HTR-8/SVneo (cell line): ENCODE data around the gene TRIM16.
"Not testable (repeated sequence)": the region's sequence is repeated elsewhere in the genome, so short reads cannot be mapped to it uniquely, and the experiment has no call there.

Experiments
- DNase-seq: peaks from one replicate; pipeline ENCODE4 v3.0.0; 2011; ENCODE audit warnings: low spot score, mixed read lengths; ENCODE audit not compliant: insufficient read length
- FAIRE-seq: peaks from 2 replicates; lab custom pipeline; 2011; peaks lifted over from hg19 to GRCh38; lab: Jason Lieb, UNC

Gene TRIM16

GRCh38 chr17:15659663-15660062 is 24.4 kb downstream of the TRIM16 start:
- no peak for DNase-seq
- no peak for FAIRE-seq

GRCh38 chr17:15659236-15659635 is 24.9 kb downstream of the TRIM16 start:
- DNase-seq (no peak), FAIRE-seq (no peak)

DNA sequence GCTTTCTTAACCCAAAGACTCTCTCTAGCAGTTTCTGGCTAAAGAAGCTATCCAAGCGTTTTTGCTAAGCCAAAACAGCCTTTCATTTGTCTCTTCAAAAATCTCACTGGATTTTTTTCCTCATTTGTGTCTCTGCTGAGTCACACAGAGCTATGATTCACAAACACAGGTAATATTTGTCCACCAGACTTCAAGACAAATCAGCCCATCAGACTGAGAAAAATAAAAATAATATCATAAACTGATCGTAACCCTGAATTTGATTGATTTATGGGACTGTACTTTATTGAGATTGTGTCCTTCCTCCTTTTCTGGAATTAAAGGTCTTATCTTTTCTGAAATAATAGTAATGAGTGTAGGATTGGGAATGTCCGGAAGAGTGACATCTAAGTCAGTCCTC is 25.8 kb downstream of the TRIM16 start:
- FAIRE-seq (no peak), DNase-seq (no peak)

- DNase-seq (no peak), FAIRE-seq (no peak)
Measured at GRCh38 chr17:15657868-15658267, 26.2 kb downstream of the TRIM16 start.

DNA sequence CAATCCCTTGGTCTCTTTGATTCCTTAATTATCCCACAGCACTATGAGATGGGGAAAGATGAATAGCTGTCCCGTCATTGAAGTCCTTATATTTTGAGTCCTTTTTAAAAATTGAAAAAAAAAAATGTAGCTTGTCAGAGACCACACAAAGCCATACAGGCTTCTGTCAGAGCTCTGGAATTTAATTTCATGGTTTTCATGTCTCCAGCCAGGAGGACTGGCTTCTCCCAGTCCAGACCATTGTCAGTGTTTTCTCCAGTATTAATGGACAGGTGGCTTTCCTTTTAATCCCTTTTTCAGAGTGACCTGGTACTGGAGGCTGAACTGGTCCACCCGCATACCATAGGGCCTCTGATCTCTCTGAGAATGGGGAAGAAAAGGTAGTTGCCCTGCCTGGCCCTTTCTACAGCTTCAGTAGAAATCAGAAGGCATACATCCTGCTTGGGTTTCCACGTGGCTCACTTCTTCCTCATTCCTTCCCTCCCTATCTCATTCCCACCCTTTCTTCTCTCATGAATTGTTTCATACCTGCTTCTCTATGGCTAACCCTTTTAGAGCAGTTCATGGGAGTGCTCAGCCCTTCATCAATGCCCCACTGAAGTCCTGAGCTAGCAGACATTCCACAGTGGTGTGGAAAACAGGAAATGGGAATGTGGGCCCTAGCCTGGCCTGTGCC is 29.1 kb downstream of the TRIM16 start:
- FAIRE-seq, result no peak
- no peak for DNase-seq

DNA sequence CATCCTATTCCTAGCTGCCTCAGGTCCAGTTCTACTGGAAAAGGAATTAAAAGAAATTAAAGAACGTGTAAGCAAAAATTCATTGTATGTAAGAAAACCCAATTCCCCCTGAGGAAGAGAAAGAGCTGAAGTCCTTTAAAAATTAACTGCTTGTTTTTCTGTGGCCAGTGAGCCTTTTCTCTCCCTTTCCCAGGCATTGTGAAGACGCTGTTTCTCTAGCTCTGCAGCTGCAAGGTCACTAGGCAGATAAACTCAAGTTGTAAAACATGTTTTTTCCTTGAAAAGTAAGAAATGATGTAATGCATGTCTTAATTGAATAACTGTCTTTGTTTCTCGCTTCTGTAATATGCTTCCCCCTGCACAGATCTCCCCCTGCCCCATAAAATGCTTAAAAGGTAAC is 29.7 kb downstream of the TRIM16 start:
- not testable (repeated sequence) for DNase-seq, FAIRE-seq

GRCh38 chr17:15652960-15653359 is 31.2 kb downstream of the TRIM16 start:
- FAIRE-seq, result no peak
- DNase-seq, result no peak

- DNase-seq, result peak; percentile 99
- peak; percentile 98 for FAIRE-seq
Measured at GRCh38 chr17:15651583-15652110, 32.5 kb downstream of the TRIM16 start.

- DNase-seq, result no peak
- FAIRE-seq, result no peak
Measured at GRCh38 chr17:15650741-15651582, 33.1 kb downstream of the TRIM16 start.

DNA sequence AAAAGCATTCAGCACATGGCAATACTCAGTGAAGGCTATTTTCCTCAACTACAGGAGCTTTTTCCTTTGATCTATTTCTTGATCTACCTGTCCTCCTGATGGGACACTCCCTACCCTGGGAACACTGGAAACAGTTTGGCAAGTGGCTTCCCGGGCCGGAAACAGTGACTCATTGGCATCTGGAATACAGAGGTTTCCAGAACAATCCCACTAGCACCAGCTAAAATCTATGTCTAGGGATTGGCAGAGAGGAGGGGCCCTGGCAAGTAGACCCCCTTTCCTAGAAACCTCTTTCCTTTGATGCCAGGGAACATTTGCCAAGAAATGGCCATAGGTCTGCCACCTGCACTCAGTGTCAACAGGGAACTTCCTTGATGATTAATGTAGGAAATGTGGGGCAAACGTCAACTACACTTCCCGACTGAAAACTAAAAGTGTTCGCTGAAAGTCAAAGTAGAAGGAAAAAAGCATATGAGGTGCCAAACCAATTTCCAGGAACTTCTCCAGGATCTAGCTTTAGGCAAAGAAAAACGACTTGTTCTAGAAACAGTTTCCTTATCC is 34.2 kb downstream of the TRIM16 start:
- FAIRE-seq, result no peak

DNA sequence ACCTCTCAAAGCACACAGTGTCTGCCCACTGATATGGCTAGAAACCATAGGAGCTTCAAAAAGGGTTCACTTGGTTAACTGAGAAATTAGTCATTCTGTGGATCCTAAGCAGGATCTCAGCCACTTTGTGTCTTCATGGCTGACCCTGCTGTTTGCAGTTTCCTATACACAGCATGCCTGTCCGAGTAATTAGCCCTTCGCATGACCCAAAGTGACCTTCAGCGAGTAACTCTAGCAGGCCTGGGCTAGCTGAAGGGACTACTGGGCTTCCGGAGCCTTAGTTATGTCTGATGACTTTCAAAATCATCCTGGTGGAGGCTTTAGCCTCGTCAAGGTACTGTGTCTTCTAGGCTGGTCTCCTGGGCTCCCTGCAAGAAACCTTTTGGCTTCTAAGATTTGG is 35.7 kb downstream of the TRIM16 start:
- no peak for DNase-seq

More for the DNA sequence above, 34.2 kb downstream of the TRIM16 start:
- DNase-seq, result no peak

GRCh38 chr17:15645942-15646312 is 38.2 kb downstream of the TRIM16 start:
- not testable (repeated sequence) for DNase-seq, FAIRE-seq

More for the DNA sequence above, 35.7 kb downstream of the TRIM16 start:
- FAIRE-seq, result no peak

- FAIRE-seq, result peak; percentile 33
- not testable (repeated sequence) for DNase-seq
Measured at GRCh38 chr17:15645099-15645941, 38.8 kb downstream of the TRIM16 start.

- FAIRE-seq, result peak; percentile 100
- DNase-seq, result not testable (repeated sequence)
Measured at GRCh38 chr17:15642505-15643251, 41.4 kb downstream of the TRIM16 start.

GRCh38 chr17:15642014-15642413 is 42.1 kb downstream of the TRIM16 start:
- DNase-seq, FAIRE-seq: not testable (repeated sequence)

DNA sequence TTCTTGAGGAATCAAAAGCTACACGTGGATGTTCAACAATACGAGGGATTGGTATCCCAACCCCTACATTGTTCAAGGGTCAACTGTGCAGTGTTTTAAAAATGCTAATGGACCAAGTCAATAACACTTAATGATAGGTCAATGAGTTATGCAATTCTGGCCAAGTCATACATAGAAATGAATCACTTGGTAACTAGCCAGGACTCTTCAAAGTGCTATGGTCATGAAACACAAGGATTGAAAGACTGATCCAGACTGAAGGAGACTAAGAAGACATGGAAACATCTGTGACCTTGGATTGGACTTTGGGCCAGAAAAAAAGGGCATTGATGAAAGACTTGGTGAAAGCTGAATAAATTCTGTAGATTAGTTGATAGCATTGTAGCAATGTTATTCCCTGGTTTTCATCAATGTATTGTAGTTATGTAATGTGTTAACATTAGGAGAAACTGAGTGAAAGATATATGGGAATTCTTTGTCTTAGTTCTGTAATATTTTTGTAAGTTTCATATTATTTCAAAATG is 53.1 kb downstream of the TRIM16 start:
- FAIRE-seq, result peak; percentile 87
- DNase-seq, result not testable (repeated sequence)

- not testable (repeated sequence) for FAIRE-seq, DNase-seq
Measured at GRCh38 chr17:15629991-15630390, 54.1 kb downstream of the TRIM16 start.

- FAIRE-seq, DNase-seq: not testable (repeated sequence)
Measured at GRCh38 chr17:15623661-15624209, 60.4 kb downstream of the TRIM16 start.

DNA sequence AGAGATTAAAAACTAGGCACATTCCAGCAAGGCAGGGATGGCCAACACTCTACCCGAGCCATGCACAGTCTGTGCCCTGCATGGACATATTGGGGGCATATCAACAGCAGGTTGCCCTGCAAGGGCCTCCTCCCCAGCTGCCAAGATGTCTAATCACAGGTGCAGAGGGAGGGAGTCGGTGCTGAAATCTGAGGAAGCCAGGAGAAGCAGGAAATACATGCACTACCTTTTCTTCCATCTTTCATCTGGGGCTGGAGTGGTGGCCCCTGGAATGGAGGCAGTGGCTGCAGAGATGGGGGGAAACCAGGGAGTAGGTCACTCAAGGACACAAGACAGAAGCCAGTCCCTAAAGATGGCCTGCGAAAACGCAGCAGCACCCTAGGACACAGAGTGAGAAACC is 60.9 kb downstream of the TRIM16 start:
- FAIRE-seq, result not testable (repeated sequence)

More for the DNA sequence above, 60.9 kb downstream of the TRIM16 start:
- not testable (repeated sequence) for DNase-seq
